Lower leg skin (tissue), 3 donors: Measurements from ENCODE around the gene CSNK1D.

ENCODE experiments used
- POLR2A ChIP-seq, 2 donors: fragments of 450-650 bp; IDR thresholded peaks; one replicate each; pipeline ENCODE4 v1.6.1; 2016 to 2017; ENCODE audit warnings: antibody characterized with exemption in 2 of 2, mild to moderate bottlenecking in 1 of 2, moderate library complexity in 1 of 2
- TF ChIP-seq, protein P1 (sequence below), 3 donors: fragments of 450-650 bp; IDR thresholded peaks; one replicate each; pipeline ENCODE4 v1.5.1; 2016; ENCODE audit warnings: antibody characterized with exemption in 3 of 3, mild to moderate bottlenecking in 3 of 3, moderate library complexity in 2 of 3

- TF ChIP-seq, protein P1, sequence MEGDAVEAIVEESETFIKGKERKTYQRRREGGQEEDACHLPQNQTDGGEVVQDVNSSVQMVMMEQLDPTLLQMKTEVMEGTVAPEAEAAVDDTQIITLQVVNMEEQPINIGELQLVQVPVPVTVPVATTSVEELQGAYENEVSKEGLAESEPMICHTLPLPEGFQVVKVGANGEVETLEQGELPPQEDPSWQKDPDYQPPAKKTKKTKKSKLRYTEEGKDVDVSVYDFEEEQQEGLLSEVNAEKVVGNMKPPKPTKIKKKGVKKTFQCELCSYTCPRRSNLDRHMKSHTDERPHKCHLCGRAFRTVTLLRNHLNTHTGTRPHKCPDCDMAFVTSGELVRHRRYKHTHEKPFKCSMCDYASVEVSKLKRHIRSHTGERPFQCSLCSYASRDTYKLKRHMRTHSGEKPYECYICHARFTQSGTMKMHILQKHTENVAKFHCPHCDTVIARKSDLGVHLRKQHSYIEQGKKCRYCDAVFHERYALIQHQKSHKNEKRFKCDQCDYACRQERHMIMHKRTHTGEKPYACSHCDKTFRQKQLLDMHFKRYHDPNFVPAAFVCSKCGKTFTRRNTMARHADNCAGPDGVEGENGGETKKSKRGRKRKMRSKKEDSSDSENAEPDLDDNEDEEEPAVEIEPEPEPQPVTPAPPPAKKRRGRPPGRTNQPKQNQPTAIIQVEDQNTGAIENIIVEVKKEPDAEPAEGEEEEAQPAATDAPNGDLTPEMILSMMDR (IDR thresholded peaks at IDR 0.05), result no peak
- no peak for TF ChIP-seq POLR2A (IDR thresholded peaks at IDR 0.05)
Observed at GRCh38 chr17:82225368-82226029, 48.0 kb downstream of the CSNK1D start.
